ENCODE results near the gene GSDME.
A peak's percentile ranks its signal among the peaks of the same experiment; 100 is the strongest.

GSDME gene

GRCh38 chr7:24757353-24758275, at the start of gene GSDME:
TSS of gene GSDME (minus strand) at chr7:24757464. CDS start at chr7:24749774, 7,690 bp downstream.
- TF ChIP-seq TAF1 (IDR thresholded peaks at IDR 0.05; ENCODE audit: low read depth) (no peak), MAX (IDR thresholded peaks at IDR 0.05) (no peak), RAD21 (IDR thresholded peaks at IDR 0.05; ENCODE audit: low read depth) (no peak), TEAD4 (IDR thresholded peaks at IDR 0.05) (0 out of 2 replicates have a peak, but pooled peaks have one; percentile 7), CREB1 (IDR thresholded peaks at IDR 0.05; ENCODE audit: low read depth) (no peak), ZBTB7A (IDR thresholded peaks at IDR 0.05; ENCODE audit: low read depth) (0 out of 2 replicates have a peak, but pooled peaks have one; percentile 41)

DNA sequence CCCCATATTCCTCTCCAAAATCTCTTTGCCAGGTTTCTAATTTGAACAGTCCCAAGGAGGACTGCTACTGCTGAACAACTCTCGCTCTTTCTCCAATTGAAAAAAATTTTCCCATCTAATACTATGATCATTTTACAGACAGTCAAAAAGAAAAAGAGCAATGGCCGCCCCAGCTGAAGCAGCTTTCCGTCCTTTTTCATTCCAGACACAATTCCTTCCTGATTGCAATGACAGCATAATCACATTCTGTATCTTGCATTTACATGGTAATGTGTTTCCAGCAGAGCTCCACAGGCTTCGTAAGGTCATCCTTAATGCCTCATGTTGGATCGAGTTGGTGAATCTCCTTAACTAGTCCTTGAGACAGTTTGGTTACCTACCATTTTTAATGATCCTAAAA, 45.0 kb upstream of the GSDME start:
- TF ChIP-seq EGR1 (IDR thresholded peaks at IDR 0.05): no peak
- no peak for TF ChIP-seq ZBTB7A (IDR thresholded peaks at IDR 0.05; ENCODE audit: low read depth)
- TF ChIP-seq REST (IDR thresholded peaks at IDR 0.05; ENCODE audit: low read depth): no peak
- no peak for TF ChIP-seq FOXM1 (IDR thresholded peaks at IDR 0.05; ENCODE audit: borderline replicate concordance, low read depth)

- TF ChIP-seq YY1 (IDR thresholded peaks at IDR 0.05; ENCODE audit: low read depth) (no peak), CEBPB (IDR thresholded peaks at IDR 0.05) (no peak), MAX (IDR thresholded peaks at IDR 0.05) (no peak), FOXM1 (IDR thresholded peaks at IDR 0.05; ENCODE audit: borderline replicate concordance, low read depth) (no peak), ZBTB7A (IDR thresholded peaks at IDR 0.05; ENCODE audit: low read depth) (no peak)
Observed at GRCh38 chr7:24801883-24802282, 44.6 kb upstream of the GSDME start.

DNA sequence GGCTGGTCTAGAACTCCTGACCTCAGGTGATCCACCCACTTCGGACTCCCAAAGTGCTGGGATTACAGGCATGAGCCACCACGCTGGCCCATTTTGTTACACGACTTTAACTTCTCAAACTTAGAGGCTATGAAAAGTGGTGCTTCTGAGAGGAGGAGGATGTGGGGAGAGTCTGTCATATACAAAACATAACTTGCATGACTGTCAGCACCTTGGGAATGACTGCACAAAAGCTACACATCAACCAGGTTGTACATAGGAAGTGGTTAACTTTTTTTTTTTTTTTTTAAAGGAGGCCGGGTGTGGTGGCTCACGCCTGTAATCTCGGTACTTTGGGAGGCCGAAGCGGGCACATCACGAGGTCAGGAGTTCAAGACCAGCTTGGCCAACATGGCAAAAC, 43.4 kb upstream of the GSDME start:
- TF ChIP-seq RAD21 (IDR thresholded peaks at IDR 0.05; ENCODE audit: low read depth) (no peak), MAX (IDR thresholded peaks at IDR 0.05) (no peak), TAF1 (IDR thresholded peaks at IDR 0.05; ENCODE audit: low read depth) (no peak), CEBPB (IDR thresholded peaks at IDR 0.05) (no peak), REST (IDR thresholded peaks at IDR 0.05; ENCODE audit: low read depth) (no peak), FOXM1 (IDR thresholded peaks at IDR 0.05; ENCODE audit: borderline replicate concordance, low read depth) (no peak), YY1 (IDR thresholded peaks at IDR 0.05; ENCODE audit: low read depth) (no peak), CREB1 (IDR thresholded peaks at IDR 0.05; ENCODE audit: low read depth) (no peak), TEAD4 (IDR thresholded peaks at IDR 0.05) (no peak), EP300 (IDR thresholded peaks at IDR 0.05; ENCODE audit: borderline replicate concordance) (no peak), TCF12 (IDR thresholded peaks at IDR 0.05; ENCODE audit: low read depth) (no peak), EGR1 (IDR thresholded peaks at IDR 0.05) (no peak), NFIC (IDR thresholded peaks at IDR 0.05) (no peak), ZBTB7A (IDR thresholded peaks at IDR 0.05; ENCODE audit: low read depth) (no peak)
- TF ChIP-seq, protein P1, sequence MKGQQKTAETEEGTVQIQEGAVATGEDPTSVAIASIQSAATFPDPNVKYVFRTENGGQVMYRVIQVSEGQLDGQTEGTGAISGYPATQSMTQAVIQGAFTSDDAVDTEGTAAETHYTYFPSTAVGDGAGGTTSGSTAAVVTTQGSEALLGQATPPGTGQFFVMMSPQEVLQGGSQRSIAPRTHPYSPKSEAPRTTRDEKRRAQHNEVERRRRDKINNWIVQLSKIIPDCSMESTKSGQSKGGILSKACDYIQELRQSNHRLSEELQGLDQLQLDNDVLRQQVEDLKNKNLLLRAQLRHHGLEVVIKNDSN (IDR thresholded peaks at IDR 0.05): no peak

- TF ChIP-seq MAX (IDR thresholded peaks at IDR 0.05) (no peak), CREB1 (IDR thresholded peaks at IDR 0.05; ENCODE audit: low read depth) (no peak), RAD21 (IDR thresholded peaks at IDR 0.05; ENCODE audit: low read depth) (no peak), ZBTB7A (IDR thresholded peaks at IDR 0.05; ENCODE audit: low read depth) (no peak), TAF1 (IDR thresholded peaks at IDR 0.05; ENCODE audit: low read depth) (no peak), EP300 (IDR thresholded peaks at IDR 0.05; ENCODE audit: borderline replicate concordance) (no peak), TCF12 (IDR thresholded peaks at IDR 0.05; ENCODE audit: low read depth) (no peak), EGR1 (IDR thresholded peaks at IDR 0.05) (no peak), REST (IDR thresholded peaks at IDR 0.05; ENCODE audit: low read depth) (no peak)
- TF ChIP-seq, protein P1 (IDR thresholded peaks at IDR 0.05): no peak
Observed at GRCh38 chr7:24800073-24800472, 42.8 kb upstream of the GSDME start.

All from Ishikawa (cell line).